Activated naive CD4-positive, alpha-beta T cell treated with anti-CD3 and anti-CD28 coated beads, Interleukin-2, amount 50 U/mL, for 24 hours (primary cell): ENCODE data around the gene POLE2.
"Not testable (repeated sequence)": the region's sequence is repeated elsewhere in the genome, so short reads cannot be mapped to it uniquely, and the experiment has no call there.

Source experiments
- H3K27ac Mint-ChIP-seq: one replicate; pipeline ENCODE4 v1.8.0; 2021; ENCODE audit warnings: mild to moderate bottlenecking, mixed read lengths
- H3K27me3 Mint-ChIP-seq: one replicate; pipeline ENCODE4 v1.8.0; 2021; ENCODE audit warnings: mixed read lengths
- H3K36me3 Mint-ChIP-seq: one replicate; pipeline ENCODE4 v1.8.0; 2021; ENCODE audit warnings: mixed read lengths
- H3K4me1 Mint-ChIP-seq: one replicate; pipeline ENCODE4 v1.8.0; 2021; ENCODE audit warnings: mixed read lengths
- H3K4me3 Mint-ChIP-seq: one replicate; pipeline ENCODE4 v1.8.0; 2021; ENCODE audit warnings: mild to moderate bottlenecking, mixed read lengths
- H3K9me3 Mint-ChIP-seq: one replicate; pipeline ENCODE4 v1.8.0; 2021; ENCODE audit warnings: mixed read lengths

POLE2 gene

GRCh38 chr14:49634547-49635334 lies 53.3 kb downstream of the POLE2 start, which contains the start of gene DNAAF2:
DNAAF2 (minus strand) TSS chr14:49635244; CDS start chr14:49635149, 95 bp downstream.
- Mint-ChIP-seq H3K9me3 (no peaks in the 10 kb centered on the region), H3K36me3 (peaks cover 11% of the 10 kb centered on the region), H3K4me1 (peaks cover 55% of the 10 kb centered on the region), H3K27ac (peak within 1 kb of the TSS; percentile 98), H3K4me3 (peak within 1 kb of the TSS; percentile 99), H3K27me3 (no peaks in the 10 kb centered on the region)

DNA sequence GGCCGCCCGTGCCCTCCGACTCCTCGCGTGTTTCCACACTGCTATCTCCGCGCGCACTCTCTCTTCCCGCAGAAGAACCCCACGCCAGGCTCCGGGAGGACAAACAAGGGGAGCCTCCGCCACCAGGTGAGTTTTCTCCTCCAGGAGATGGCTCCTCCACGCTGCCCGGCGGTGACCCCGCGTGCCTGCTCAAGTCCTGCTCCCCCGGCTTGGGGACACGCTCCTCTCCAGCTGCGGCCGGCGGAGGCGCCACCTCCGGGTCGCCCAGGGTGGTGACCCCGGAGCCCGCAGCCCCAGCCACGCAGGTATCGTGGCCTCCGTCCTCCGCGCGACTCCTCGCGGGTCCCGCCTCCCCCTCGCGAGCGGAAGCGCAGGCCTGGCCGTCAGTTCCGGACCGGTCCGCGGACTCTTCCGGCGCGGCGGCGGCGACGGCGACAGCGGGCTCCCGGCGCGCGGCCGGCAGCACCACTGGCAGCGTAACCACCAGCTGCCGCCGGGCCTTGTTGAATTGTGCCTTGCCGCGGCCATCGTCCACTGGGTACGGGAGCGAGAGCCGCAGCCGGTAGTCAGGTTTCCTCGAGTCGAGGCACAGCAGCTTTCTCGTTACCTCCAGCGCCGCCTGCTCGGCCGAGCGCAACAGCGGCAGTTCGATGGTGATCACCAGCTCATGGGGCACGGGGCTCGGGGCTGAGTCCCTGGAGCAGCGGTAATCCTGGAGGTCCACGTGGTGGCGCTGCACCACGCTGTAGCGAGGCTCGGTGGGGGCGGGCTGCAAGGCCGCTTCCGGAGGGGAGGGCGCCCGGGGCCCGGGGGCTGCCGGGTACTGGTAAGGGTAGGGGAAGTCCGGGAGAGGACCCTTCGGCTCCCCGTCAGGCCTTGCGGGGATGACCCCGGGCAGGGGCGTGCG lies 54.1 kb downstream of the POLE2 start:
- Mint-ChIP-seq H3K27me3 (no peaks in the 10 kb centered on the region), H3K4me3 (peak overlapping the region; percentile 99), H3K27ac (peak overlapping the region; percentile 93), H3K4me1 (peaks cover 49% of the 10 kb centered on the region), H3K36me3 (peaks cover 9% of the 10 kb centered on the region), H3K9me3 (no peaks in the 10 kb centered on the region)

GRCh38 chr14:49623941-49624839 lies 63.8 kb downstream of the POLE2 start:
- Mint-ChIP-seq H3K27ac (peak overlapping the region; percentile 68), H3K9me3 (no peaks in the 10 kb centered on the region), H3K36me3 (peaks cover 12% of the 10 kb centered on the region), H3K4me3 (peak overlapping the region; percentile 98), H3K4me1 (peaks cover 44% of the 10 kb centered on the region), H3K27me3 (no peaks in the 10 kb centered on the region)

- Mint-ChIP-seq H3K4me1 (peaks cover 46% of the 10 kb centered on the region), H3K9me3 (no peaks in the 10 kb centered on the region), H3K4me3 (peak overlapping the region; percentile 98), H3K36me3 (peaks cover 18% of the 10 kb centered on the region), H3K27me3 (no peaks in the 10 kb centered on the region), H3K27ac (peak overlapping the region; percentile 51)
Measured at GRCh38 chr14:49623387-49623786, 64.6 kb downstream of the POLE2 start.

DNA sequence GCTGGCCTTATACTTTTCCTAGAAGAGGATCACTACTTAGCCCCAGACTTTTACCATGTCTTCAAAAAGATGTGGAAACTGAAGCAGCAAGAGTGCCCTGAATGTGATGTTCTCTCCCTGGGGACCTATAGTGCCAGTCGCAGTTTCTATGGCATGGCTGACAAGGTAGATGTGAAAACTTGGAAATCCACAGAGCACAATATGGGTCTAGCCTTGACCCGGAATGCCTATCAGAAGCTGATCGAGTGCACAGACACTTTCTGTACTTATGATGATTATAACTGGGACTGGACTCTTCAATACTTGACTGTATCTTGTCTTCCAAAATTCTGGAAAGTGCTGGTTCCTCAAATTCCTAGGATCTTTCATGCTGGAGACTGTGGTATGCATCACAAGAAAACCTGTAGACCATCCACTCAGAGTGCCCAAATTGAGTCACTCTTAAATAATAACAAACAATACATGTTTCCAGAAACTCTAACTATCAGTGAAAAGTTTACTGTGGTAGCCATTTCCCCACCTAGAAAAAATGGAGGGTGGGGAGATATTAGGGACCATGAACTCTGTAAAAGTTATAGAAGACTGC lies 65.9 kb downstream of the POLE2 start:
- H3K27me3 Mint-ChIP-seq: no peaks in the 10 kb centered on the region
- peaks cover 18% of the 10 kb centered on the region for H3K36me3 Mint-ChIP-seq
- peak overlapping the region; percentile 91 for H3K27ac Mint-ChIP-seq
- H3K9me3 Mint-ChIP-seq: no peaks in the 10 kb centered on the region
- peak overlapping the region; percentile 98 for H3K4me3 Mint-ChIP-seq
- H3K4me1 Mint-ChIP-seq: peaks cover 53% of the 10 kb centered on the region

GRCh38 chr14:49621114-49621881 lies 66.7 kb downstream of the POLE2 start:
- no peaks in the 10 kb centered on the region for H3K9me3 Mint-ChIP-seq
- H3K27me3 Mint-ChIP-seq: no peaks in the 10 kb centered on the region
- peak overlapping the region; percentile 91 for H3K27ac Mint-ChIP-seq
- peaks cover 16% of the 10 kb centered on the region for H3K36me3 Mint-ChIP-seq
- peak overlapping the region; percentile 98 for H3K4me3 Mint-ChIP-seq
- peaks cover 50% of the 10 kb centered on the region for H3K4me1 Mint-ChIP-seq

DNA sequence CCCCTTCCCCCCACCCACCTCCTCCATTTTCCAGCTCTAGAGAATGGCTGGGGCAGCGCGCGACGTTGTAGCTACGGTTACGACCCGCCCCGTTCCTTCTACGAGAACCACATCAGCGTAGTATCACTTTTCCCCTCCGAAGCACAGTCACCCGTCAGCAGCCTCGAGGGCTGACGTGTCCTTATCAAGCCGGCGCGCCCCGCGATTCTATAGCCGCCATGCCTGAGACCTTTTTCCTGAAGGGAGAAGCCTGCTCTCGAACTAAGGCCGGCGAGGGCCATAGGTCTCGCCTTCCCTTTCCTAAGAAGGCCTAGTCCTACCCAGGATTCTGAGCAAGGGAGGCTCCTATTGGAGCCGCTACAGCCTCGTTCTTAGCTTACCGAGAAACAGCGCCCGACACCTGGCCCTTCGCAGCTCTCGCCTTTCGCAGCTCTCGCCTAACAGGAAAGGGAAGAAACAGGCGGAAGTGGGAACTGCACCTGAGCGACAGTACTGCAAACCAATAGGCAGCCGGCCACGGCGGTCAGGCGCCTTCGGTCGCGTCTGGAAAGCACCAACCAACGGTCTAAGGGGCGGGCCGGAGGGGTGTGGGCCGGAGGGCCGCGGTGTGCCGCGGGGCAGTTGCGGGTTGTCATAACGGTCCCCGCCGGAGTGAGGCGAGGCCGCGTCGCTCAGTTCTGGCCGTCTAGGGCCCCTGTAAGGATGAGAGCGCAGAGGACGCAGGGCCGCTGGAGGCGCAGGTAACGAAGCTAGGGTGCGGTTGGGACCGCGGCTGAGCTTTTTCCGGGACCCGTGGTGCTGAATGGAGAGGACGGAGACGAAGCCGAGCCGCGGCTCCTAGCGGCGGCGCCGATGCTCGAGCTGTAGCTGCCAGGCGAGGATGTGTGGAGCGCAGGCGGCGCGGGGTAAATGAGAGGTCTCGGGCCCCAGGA lies 67.6 kb downstream of the POLE2 start, which contains the start of the genes MGAT2 and RPL36AL:
Gene MGAT2, plus strand, starts transcription at position 618 of the 932 bp plus-strand sequence. CDS start 470 bp downstream, outside the sequence.
Gene RPL36AL, minus strand, starts transcription at position 445 of the 932 bp plus-strand sequence. CDS start 1,522 bp downstream, outside the sequence.
- peak within 1 kb of the TSS; percentile 98 for H3K4me3 Mint-ChIP-seq
- H3K27me3 Mint-ChIP-seq: no peaks in the 10 kb centered on the region
- no peaks in the 10 kb centered on the region for H3K9me3 Mint-ChIP-seq
- H3K4me1 Mint-ChIP-seq: peaks cover 46% of the 10 kb centered on the region
- H3K27ac Mint-ChIP-seq: peak within 1 kb of the TSS; percentile 98
- H3K36me3 Mint-ChIP-seq: peaks cover 15% of the 10 kb centered on the region

DNA sequence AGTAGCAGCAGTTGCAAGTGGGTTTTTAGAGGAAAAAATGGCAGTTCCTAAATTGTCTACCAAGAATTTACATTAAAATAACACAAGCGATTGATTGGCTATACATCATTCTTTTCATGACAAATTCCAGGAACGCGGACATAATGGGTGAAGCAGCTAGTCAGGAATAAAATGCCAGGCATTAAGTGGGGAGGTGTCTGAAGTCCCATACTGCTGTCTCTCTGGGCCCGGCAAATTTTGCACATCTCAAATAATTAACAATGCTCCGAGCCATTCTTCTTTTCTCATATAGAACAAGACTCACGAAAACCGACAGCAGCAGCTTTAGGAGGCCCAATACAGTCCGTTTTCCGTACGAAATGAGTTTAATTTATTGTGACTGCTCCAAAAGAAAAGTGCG lies 68.3 kb downstream of the POLE2 start:
- Mint-ChIP-seq H3K4me1 (peaks cover 42% of the 10 kb centered on the region), H3K27me3 (no peaks in the 10 kb centered on the region), H3K36me3 (peaks cover 15% of the 10 kb centered on the region), H3K9me3 (no peaks in the 10 kb centered on the region), H3K4me3 (peak overlapping the region; percentile 98), H3K27ac (peak overlapping the region; percentile 98)

GRCh38 chr14:49619273-49619672 lies 68.7 kb downstream of the POLE2 start:
- Mint-ChIP-seq H3K4me3 (peak overlapping the region; percentile 98), H3K27ac (peak overlapping the region; percentile 98), H3K36me3 (peaks cover 15% of the 10 kb centered on the region), H3K4me1 (peaks cover 39% of the 10 kb centered on the region)
- H3K27me3 Mint-ChIP-seq, H3K9me3 Mint-ChIP-seq: not testable (repeated sequence)

- no peaks in the 10 kb centered on the region for H3K27me3 Mint-ChIP-seq
- peak overlapping the region; percentile 98 for H3K4me3 Mint-ChIP-seq
- peak overlapping the region; percentile 70 for H3K27ac Mint-ChIP-seq
- no peaks in the 10 kb centered on the region for H3K9me3 Mint-ChIP-seq
- peaks cover 31% of the 10 kb centered on the region for H3K4me1 Mint-ChIP-seq
- peaks cover 15% of the 10 kb centered on the region for H3K36me3 Mint-ChIP-seq
Measured at GRCh38 chr14:49617852-49618519, 70.0 kb downstream of the POLE2 start.

- Mint-ChIP-seq H3K4me3 (no peak overlapping the region), H3K27me3 (no peaks in the 10 kb centered on the region), H3K4me1 (peaks cover 18% of the 10 kb centered on the region), H3K9me3 (no peaks in the 10 kb centered on the region), H3K27ac (no peak overlapping the region), H3K36me3 (peaks cover 9% of the 10 kb centered on the region)
Measured at GRCh38 chr14:49615776-49616175, 72.2 kb downstream of the POLE2 start.

DNA sequence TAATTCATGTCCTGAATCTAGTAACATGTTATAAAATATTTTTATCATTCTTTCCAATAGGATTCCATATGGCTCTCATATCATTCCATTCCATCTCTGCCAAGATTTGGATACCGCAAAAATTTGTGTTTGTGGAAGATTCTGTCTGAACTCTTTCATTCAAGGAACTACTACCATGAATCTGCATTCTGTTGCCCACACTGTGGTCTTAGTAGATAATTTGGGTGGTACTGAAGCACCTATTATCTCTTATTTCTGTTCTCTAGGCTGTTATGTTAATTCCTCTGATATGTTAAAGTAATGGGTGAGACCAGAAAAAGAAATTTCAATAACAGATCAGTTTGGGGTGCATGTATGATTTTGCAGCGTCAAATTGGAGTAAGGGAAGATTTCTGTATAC lies 73.8 kb downstream of the POLE2 start:
- H3K36me3 Mint-ChIP-seq: peaks cover 9% of the 10 kb centered on the region
- no peak overlapping the region for H3K27ac Mint-ChIP-seq
- no peaks in the 10 kb centered on the region for H3K9me3 Mint-ChIP-seq
- no peaks in the 10 kb centered on the region for H3K27me3 Mint-ChIP-seq
- H3K4me3 Mint-ChIP-seq: no peak overlapping the region
- peaks cover 18% of the 10 kb centered on the region for H3K4me1 Mint-ChIP-seq

GRCh38 chr14:49612671-49613070 lies 75.3 kb downstream of the POLE2 start:
- Mint-ChIP-seq H3K4me3 (no peak overlapping the region), H3K27ac (no peak overlapping the region), H3K4me1 (peaks cover 6% of the 10 kb centered on the region), H3K9me3 (no peaks in the 10 kb centered on the region), H3K27me3 (no peaks in the 10 kb centered on the region), H3K36me3 (peaks cover 1% of the 10 kb centered on the region)
